Measurements from ENCODE around the gene SMAD4.

SMAD4 gene

GRCh38 chr18:51013259-51013658, 16.8 kb upstream of the SMAD4 start:
- no peak for TF ChIP-seq FOXM1 (IDR thresholded peaks at IDR 0.05; ENCODE audit: borderline replicate concordance, low read depth)
- TF ChIP-seq, protein P1, sequence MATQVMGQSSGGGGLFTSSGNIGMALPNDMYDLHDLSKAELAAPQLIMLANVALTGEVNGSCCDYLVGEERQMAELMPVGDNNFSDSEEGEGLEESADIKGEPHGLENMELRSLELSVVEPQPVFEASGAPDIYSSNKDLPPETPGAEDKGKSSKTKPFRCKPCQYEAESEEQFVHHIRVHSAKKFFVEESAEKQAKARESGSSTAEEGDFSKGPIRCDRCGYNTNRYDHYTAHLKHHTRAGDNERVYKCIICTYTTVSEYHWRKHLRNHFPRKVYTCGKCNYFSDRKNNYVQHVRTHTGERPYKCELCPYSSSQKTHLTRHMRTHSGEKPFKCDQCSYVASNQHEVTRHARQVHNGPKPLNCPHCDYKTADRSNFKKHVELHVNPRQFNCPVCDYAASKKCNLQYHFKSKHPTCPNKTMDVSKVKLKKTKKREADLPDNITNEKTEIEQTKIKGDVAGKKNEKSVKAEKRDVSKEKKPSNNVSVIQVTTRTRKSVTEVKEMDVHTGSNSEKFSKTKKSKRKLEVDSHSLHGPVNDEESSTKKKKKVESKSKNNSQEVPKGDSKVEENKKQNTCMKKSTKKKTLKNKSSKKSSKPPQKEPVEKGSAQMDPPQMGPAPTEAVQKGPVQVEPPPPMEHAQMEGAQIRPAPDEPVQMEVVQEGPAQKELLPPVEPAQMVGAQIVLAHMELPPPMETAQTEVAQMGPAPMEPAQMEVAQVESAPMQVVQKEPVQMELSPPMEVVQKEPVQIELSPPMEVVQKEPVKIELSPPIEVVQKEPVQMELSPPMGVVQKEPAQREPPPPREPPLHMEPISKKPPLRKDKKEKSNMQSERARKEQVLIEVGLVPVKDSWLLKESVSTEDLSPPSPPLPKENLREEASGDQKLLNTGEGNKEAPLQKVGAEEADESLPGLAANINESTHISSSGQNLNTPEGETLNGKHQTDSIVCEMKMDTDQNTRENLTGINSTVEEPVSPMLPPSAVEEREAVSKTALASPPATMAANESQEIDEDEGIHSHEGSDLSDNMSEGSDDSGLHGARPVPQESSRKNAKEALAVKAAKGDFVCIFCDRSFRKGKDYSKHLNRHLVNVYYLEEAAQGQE (IDR thresholded peaks at IDR 0.05; ENCODE audit: low read depth) = no peak
- no peak for TF ChIP-seq CEBPB (IDR thresholded peaks at IDR 0.05)
- no peak for TF ChIP-seq TCF12 (IDR thresholded peaks at IDR 0.05; ENCODE audit: low read depth)
- TF ChIP-seq, protein P2, sequence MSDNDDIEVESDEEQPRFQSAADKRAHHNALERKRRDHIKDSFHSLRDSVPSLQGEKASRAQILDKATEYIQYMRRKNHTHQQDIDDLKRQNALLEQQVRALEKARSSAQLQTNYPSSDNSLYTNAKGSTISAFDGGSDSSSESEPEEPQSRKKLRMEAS (IDR thresholded peaks at IDR 0.05) = no peak
- no peak for TF ChIP-seq TEAD4 (IDR thresholded peaks at IDR 0.05)
- no peak for TF ChIP-seq RAD21 (IDR thresholded peaks at IDR 0.05; ENCODE audit: low read depth)
- no peak for TF ChIP-seq YY1 (IDR thresholded peaks at IDR 0.05; ENCODE audit: low read depth)
- no peak for TF ChIP-seq EGR1 (IDR thresholded peaks at IDR 0.05)
- no peak for TF ChIP-seq EP300 (IDR thresholded peaks at IDR 0.05; ENCODE audit: borderline replicate concordance)
- TF ChIP-seq, protein P3, sequence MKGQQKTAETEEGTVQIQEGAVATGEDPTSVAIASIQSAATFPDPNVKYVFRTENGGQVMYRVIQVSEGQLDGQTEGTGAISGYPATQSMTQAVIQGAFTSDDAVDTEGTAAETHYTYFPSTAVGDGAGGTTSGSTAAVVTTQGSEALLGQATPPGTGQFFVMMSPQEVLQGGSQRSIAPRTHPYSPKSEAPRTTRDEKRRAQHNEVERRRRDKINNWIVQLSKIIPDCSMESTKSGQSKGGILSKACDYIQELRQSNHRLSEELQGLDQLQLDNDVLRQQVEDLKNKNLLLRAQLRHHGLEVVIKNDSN (IDR thresholded peaks at IDR 0.05) = no peak
- no peak for TF ChIP-seq CREB1 (IDR thresholded peaks at IDR 0.05; ENCODE audit: low read depth)
- no peak for TF ChIP-seq NFIC (IDR thresholded peaks at IDR 0.05)
- TF ChIP-seq ZBTB7A (IDR thresholded peaks at IDR 0.05; ENCODE audit: low read depth) = no peak

- TF ChIP-seq ZBTB7A (IDR thresholded peaks at IDR 0.05; ENCODE audit: low read depth) = no peak
- TF ChIP-seq RAD21 (IDR thresholded peaks at IDR 0.05; ENCODE audit: low read depth) = no peak
- no peak for TF ChIP-seq TCF12 (IDR thresholded peaks at IDR 0.05; ENCODE audit: low read depth)
- TF ChIP-seq, protein P3 (IDR thresholded peaks at IDR 0.05) = no peak
- TF ChIP-seq EGR1 (IDR thresholded peaks at IDR 0.05) = no peak
- TF ChIP-seq CREB1 (IDR thresholded peaks at IDR 0.05; ENCODE audit: low read depth) = no peak
- TF ChIP-seq NFIC (IDR thresholded peaks at IDR 0.05) = no peak
- no peak for TF ChIP-seq FOXM1 (IDR thresholded peaks at IDR 0.05; ENCODE audit: borderline replicate concordance, low read depth)
- no peak for TF ChIP-seq TAF1 (IDR thresholded peaks at IDR 0.05; ENCODE audit: low read depth)
These were observed 12.7 kb upstream of the SMAD4 start for GRCh38 chr18:51017140-51017879.

DNA sequence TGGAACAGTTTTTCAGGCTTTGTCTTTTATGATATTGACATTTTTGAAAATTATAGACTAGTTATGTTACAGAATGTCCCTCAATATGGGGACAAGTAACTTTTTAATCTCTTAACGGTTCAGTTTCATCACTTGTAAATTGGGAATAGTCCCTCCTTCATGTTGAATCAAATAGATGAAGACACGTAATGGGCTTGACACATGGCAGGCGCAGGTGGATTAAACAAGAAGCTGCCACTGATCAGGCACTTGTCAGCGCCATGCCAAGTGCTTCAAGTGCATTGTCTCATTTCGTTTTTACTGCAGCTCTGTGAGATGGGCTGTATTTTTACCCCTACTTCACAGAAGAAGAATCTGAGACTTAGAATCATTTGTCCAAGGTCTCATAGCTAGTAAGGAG, 9.5 kb upstream of the SMAD4 start:
- TF ChIP-seq, protein P1 (IDR thresholded peaks at IDR 0.05; ENCODE audit: low read depth) = no peak
- TF ChIP-seq CREB1 (IDR thresholded peaks at IDR 0.05; ENCODE audit: low read depth) (no peak), EP300 (IDR thresholded peaks at IDR 0.05; ENCODE audit: borderline replicate concordance) (no peak), FOXM1 (IDR thresholded peaks at IDR 0.05; ENCODE audit: borderline replicate concordance, low read depth) (no peak), TAF1 (IDR thresholded peaks at IDR 0.05; ENCODE audit: low read depth) (no peak), TEAD4 (IDR thresholded peaks at IDR 0.05) (no peak), YY1 (IDR thresholded peaks at IDR 0.05; ENCODE audit: low read depth) (no peak), RAD21 (IDR thresholded peaks at IDR 0.05; ENCODE audit: low read depth) (no peak), EGR1 (IDR thresholded peaks at IDR 0.05) (no peak), CEBPB (IDR thresholded peaks at IDR 0.05) (no peak), ZBTB7A (IDR thresholded peaks at IDR 0.05; ENCODE audit: low read depth) (no peak)
- TF ChIP-seq, protein P2 (IDR thresholded peaks at IDR 0.05) = no peak
- TF ChIP-seq, protein P3 (IDR thresholded peaks at IDR 0.05) = no peak

- TF ChIP-seq, protein P3 (IDR thresholded peaks at IDR 0.05) = no peak
- TF ChIP-seq TAF1 (IDR thresholded peaks at IDR 0.05; ENCODE audit: low read depth) (no peak), ZBTB7A (IDR thresholded peaks at IDR 0.05; ENCODE audit: low read depth) (no peak), TEAD4 (IDR thresholded peaks at IDR 0.05) (no peak), TCF12 (IDR thresholded peaks at IDR 0.05; ENCODE audit: low read depth) (no peak), CEBPB (IDR thresholded peaks at IDR 0.05) (no peak), EGR1 (IDR thresholded peaks at IDR 0.05) (no peak), EP300 (IDR thresholded peaks at IDR 0.05; ENCODE audit: borderline replicate concordance) (no peak), RAD21 (IDR thresholded peaks at IDR 0.05; ENCODE audit: low read depth) (no peak), CREB1 (IDR thresholded peaks at IDR 0.05; ENCODE audit: low read depth) (no peak)
These were observed 8.6 kb upstream of the SMAD4 start for GRCh38 chr18:51021226-51021965.

Measured in Ishikawa (cell line).